Mesothelial cell of epicardium (in vitro differentiated cells): ENCODE measurements around the gene ST6GALNAC6. TPM values are rescaled to one million over a fixed set of nuclear protein-coding genes. Genes with fewer than 3 reads are reported as not detected.

Source experiments
- DNase-seq, 2 experiments: peaks; one replicate each; pipeline ENCODE4 v3.0.0; 2021; ENCODE audit warnings: low spot score in 2 of 2; ENCODE audit not compliant: unreplicated experiment in 2 of 2
- H3K27ac Mint-ChIP-seq: 2 replicates; pipeline ENCODE4 v1.8.0; 2021; ENCODE audit warnings: mixed read lengths
- H3K27me3 Mint-ChIP-seq: 2 replicates; pipeline ENCODE4 v1.8.0; 2021; ENCODE audit warnings: low read depth, mixed read lengths
- H3K36me3 Mint-ChIP-seq: 2 replicates; pipeline ENCODE4 v1.8.0; 2021; ENCODE audit warnings: mixed read lengths
- H3K4me1 Mint-ChIP-seq: 2 replicates; pipeline ENCODE4 v1.8.0; 2021; ENCODE audit warnings: mixed read lengths
- H3K4me3 Mint-ChIP-seq: 2 replicates; pipeline ENCODE4 v1.8.0; 2021; ENCODE audit warnings: mild to moderate bottlenecking, moderate library complexity, mixed read lengths
- H3K9me3 Mint-ChIP-seq: 2 replicates; pipeline ENCODE4 v1.8.0; 2021; ENCODE audit warnings: mixed read lengths
- CTCF ChIP-seq: fragments of 200-600 bp; sonication (generic); IDR thresholded peaks from one replicate; pipeline ENCODE4 v1.5.0; 2021; ENCODE audit warnings: antibody characterized with exemption; ENCODE audit not compliant: unreplicated experiment
- total RNA-seq: library from RNA; stranded (reverse); gene quantifications from 3 replicates; pipeline ENCODE4 v1.2.1, GENCODE V29; 2021

Gene ST6GALNAC6
- total RNA-seq, 1 donor from 2014 or later: 34.2 TPM

- peaks cover 30% of the 10 kb centered on the region for H3K9me3 Mint-ChIP-seq
- no peak for DNase-seq
- no peak overlapping the region for H3K27ac Mint-ChIP-seq
- H3K4me1 Mint-ChIP-seq: peaks cover 6% of the 10 kb centered on the region
- H3K4me3 Mint-ChIP-seq: no peak overlapping the region
- no peaks in the 10 kb centered on the region for H3K27me3 Mint-ChIP-seq
- TF ChIP-seq CTCF: no peak
- H3K36me3 Mint-ChIP-seq: peaks cover 67% of the 10 kb centered on the region
Measured at GRCh38 chr9:127892831-127893230, 6.6 kb downstream of the ST6GALNAC6 start.

GRCh38 chr9:127890053-127890452 lies 9.3 kb downstream of the ST6GALNAC6 start:
- H3K27ac Mint-ChIP-seq: no peak overlapping the region
- peaks cover 61% of the 10 kb centered on the region for H3K36me3 Mint-ChIP-seq
- no peaks in the 10 kb centered on the region for H3K4me1 Mint-ChIP-seq
- no peaks in the 10 kb centered on the region for H3K27me3 Mint-ChIP-seq
- no peak for TF ChIP-seq CTCF
- H3K4me3 Mint-ChIP-seq: no peak overlapping the region
- no peak for DNase-seq
- peaks cover 22% of the 10 kb centered on the region for H3K9me3 Mint-ChIP-seq

- peaks cover 5% of the 10 kb centered on the region for H3K9me3 Mint-ChIP-seq
- H3K36me3 Mint-ChIP-seq: peaks cover 40% of the 10 kb centered on the region
- no peak overlapping the region for H3K4me3 Mint-ChIP-seq
- H3K27ac Mint-ChIP-seq: no peak overlapping the region
- H3K27me3 Mint-ChIP-seq: no peaks in the 10 kb centered on the region
- peak; percentile 24 for TF ChIP-seq CTCF
- DNase-seq: no peak
- no peaks in the 10 kb centered on the region for H3K4me1 Mint-ChIP-seq
Measured at GRCh38 chr9:127887792-127888191, 11.6 kb downstream of the ST6GALNAC6 start.

GRCh38 chr9:127886401-127886972 lies 12.9 kb downstream of the ST6GALNAC6 start:
- DNase-seq: no peak
- no peak for TF ChIP-seq CTCF
- Mint-ChIP-seq H3K27me3 (no peaks in the 10 kb centered on the region), H3K9me3 (no peaks in the 10 kb centered on the region), H3K27ac (peak overlapping the region; percentile 30), H3K4me1 (no peaks in the 10 kb centered on the region), H3K4me3 (no peak overlapping the region), H3K36me3 (peaks cover 32% of the 10 kb centered on the region)

- Mint-ChIP-seq H3K27ac (no peak overlapping the region), H3K4me1 (no peaks in the 10 kb centered on the region), H3K27me3 (no peaks in the 10 kb centered on the region), H3K9me3 (no peaks in the 10 kb centered on the region), H3K36me3 (peaks cover 26% of the 10 kb centered on the region), H3K4me3 (no peak overlapping the region)
- no peak for DNase-seq
- TF ChIP-seq CTCF: no peak
Measured at GRCh38 chr9:127885508-127886281, 13.7 kb downstream of the ST6GALNAC6 start.
